Tibial nerve (tissue), 4 donors: ENCODE results near the gene MYO1G. TPM values are rescaled to one million over a fixed set of nuclear protein-coding genes. Genes with fewer than 3 reads are reported as not detected.

Experiments
- DNase-seq, 2 donors: peaks; one replicate each; pipeline ENCODE4 v3.0.0-alpha.2; 2019; ENCODE audit warnings: low spot score in 2 of 2
- H3K27ac ChIP-seq, 4 donors: fragments of 200-600 bp; sonication (generic) in 3 of 4; one replicate each; pipeline ENCODE4 v1.5.1; 2017 to 2019; ENCODE audit warnings: mild to moderate bottlenecking in 1 of 4
- H3K27me3 ChIP-seq, 2 donors: fragments of 200-600 bp; sonication (generic) in 1 of 2; one replicate each; pipeline versions ENCODE4 v1.5.1 to v1.6.0; 2017 to 2019
- H3K36me3 ChIP-seq, 3 donors: fragments of 200-600 bp; sonication (generic); one replicate each; pipeline ENCODE4 v1.5.1; 2018 to 2019
- H3K4me1 ChIP-seq, 4 donors: fragments of 200-600 bp; sonication (generic) in 3 of 4; one replicate each; pipeline ENCODE4 v1.5.1; 2017 to 2019
- H3K4me3 ChIP-seq, 4 donors: fragments of 200-600 bp; sonication (generic) in 3 of 4; one replicate each; pipeline ENCODE4 v1.5.1; 2017 to 2019; ENCODE audit warnings: mild to moderate bottlenecking in 1 of 4, moderate library complexity in 1 of 4
- H3K9me3 ChIP-seq, 4 donors: fragments of 200-600 bp; sonication (generic) in 3 of 4; one replicate each; pipeline ENCODE4 v1.5.1; 2017 to 2019
- EP300 ChIP-seq, 2 donors: sonication (generic); formaldehyde crosslinking; IDR thresholded peaks; one replicate each; pipeline ENCODE4 v1.6.1; 2017; ENCODE audit warnings: antibody characterized with exemption in 2 of 2, mild to moderate bottlenecking in 1 of 2
- POLR2A ChIP-seq, 2 donors: fragments of 450-650 bp; IDR thresholded peaks; one replicate each; pipeline ENCODE4 v1.6.1; 2017; ENCODE audit warnings: antibody characterized with exemption in 2 of 2, mild to moderate bottlenecking in 2 of 2, moderate library complexity in 2 of 2
- WGBS, 2 donors: methylation state at CpG; one replicate each; pipeline ENCODE4 v1.1.5; 2018; 5-methylcytosine and 5-hydroxymethylcytosine counted together
- total RNA-seq, 4 donors: library from RNA; depleted of rRNA; stranded (reverse); fragments of >200 nt; gene quantifications; one replicate each; pipeline ENCODE4 v1.1.0, GENCODE V29; 2016
- TF ChIP-seq, protein P1 (sequence below), 5 experiments: fragments of 200-600 bp in 3 of 5; fragments of 450-650 bp in 2 of 5; sonication (generic) in 3 of 5; IDR thresholded peaks; one replicate each; pipeline ENCODE4 v1.5.1; 2016 to 2019; ENCODE audit warnings: antibody characterized with exemption in 5 of 5, mild to moderate bottlenecking in 3 of 5, moderate library complexity in 2 of 5

The MYO1G gene
- total RNA-seq, 4 donors from 2014 or later = 0.84 to 10.5 (median 3.3) TPM

DNA sequence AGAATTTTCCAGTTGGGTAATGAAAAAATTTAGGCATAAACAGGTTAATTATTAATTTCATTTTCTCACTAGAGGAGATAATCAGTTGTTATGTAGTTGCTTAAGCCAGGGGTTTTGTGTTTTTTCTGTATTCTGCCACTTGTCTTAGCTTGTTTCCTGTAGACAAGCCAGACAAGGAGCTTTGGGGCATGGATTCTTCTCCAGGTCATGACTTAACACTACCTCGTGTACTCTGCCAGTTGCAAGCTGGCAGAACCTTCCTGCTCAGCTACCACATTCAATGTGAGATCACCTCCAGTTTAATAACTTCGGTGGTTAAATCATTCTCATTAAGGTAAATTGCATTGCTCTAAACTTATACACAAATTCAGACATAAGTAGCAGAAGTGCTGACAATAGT lies 23.0 kb upstream of the MYO1G start:
- Histone ChIP-seq H3K27me3 (no peaks in the 10 kb centered on the region), H3K4me3 (no peak overlapping the region), H3K36me3 (no peaks in the 10 kb centered on the region), H3K4me1 (peaks cover 0 to 38% (median 17%) of the 10 kb centered on the region in 4 donors), H3K27ac (peak overlapping the region in 1 of 4 donors; percentile 93), H3K9me3 (no peaks in the 10 kb centered on the region)
- DNase-seq = no peak
- TF ChIP-seq EP300 (IDR thresholded peaks at IDR 0.05) = no peak
- no peak for TF ChIP-seq POLR2A (IDR thresholded peaks at IDR 0.05)
- TF ChIP-seq, protein P1, sequence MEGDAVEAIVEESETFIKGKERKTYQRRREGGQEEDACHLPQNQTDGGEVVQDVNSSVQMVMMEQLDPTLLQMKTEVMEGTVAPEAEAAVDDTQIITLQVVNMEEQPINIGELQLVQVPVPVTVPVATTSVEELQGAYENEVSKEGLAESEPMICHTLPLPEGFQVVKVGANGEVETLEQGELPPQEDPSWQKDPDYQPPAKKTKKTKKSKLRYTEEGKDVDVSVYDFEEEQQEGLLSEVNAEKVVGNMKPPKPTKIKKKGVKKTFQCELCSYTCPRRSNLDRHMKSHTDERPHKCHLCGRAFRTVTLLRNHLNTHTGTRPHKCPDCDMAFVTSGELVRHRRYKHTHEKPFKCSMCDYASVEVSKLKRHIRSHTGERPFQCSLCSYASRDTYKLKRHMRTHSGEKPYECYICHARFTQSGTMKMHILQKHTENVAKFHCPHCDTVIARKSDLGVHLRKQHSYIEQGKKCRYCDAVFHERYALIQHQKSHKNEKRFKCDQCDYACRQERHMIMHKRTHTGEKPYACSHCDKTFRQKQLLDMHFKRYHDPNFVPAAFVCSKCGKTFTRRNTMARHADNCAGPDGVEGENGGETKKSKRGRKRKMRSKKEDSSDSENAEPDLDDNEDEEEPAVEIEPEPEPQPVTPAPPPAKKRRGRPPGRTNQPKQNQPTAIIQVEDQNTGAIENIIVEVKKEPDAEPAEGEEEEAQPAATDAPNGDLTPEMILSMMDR (IDR thresholded peaks at IDR 0.05) = no peak
- 43 to 56% methylated on average over 2 of the region's 2 CpGs for WGBS, 2 donors

DNA sequence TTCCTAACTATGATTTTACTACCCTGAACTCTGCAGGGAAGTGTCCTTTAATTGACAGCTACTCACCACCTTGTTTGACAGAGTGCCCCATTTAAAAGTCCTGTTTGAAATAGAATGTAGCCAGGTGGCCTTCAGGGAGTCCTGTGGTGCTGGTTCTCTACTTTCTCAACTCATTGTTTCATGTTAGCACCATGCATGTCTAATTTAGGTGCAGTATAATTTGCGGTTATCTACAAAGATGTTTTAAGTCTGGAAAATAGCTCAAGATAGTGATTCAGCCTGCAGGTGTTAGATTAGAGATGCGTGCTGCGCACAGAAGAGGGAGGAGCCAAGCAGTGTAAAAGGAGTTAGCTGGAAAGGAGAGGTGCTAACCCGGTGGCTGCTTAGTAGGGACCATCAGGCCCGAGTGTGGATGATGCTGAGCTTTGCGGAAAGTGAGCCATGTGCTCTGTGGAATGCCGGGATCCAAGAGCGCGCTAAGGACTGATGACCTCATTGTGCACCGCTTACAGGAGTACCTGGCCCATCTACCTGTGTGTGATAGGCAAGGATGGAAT lies 22.4 kb upstream of the MYO1G start:
- TF ChIP-seq POLR2A (IDR thresholded peaks at IDR 0.05) (no peak), EP300 (IDR thresholded peaks at IDR 0.05) (no peak)
- TF ChIP-seq, protein P1 (IDR thresholded peaks at IDR 0.05) = no peak
- H3K9me3 ChIP-seq = no peaks in the 10 kb centered on the region
- no peaks in the 10 kb centered on the region for H3K36me3 ChIP-seq
- H3K27me3 ChIP-seq = no peaks in the 10 kb centered on the region
- 34 to 37% methylated on average over 10 of the region's 10 CpGs for WGBS, 2 donors
- H3K4me3 ChIP-seq = peak overlapping the region; percentile 66 to 91 (median 80)
- peak overlapping the region; percentile 88 to 94 (median 93) for H3K27ac ChIP-seq
- no peak for DNase-seq
- H3K4me1 ChIP-seq = peaks cover 0 to 33% (median 15%) of the 10 kb centered on the region in 4 donors

DNA sequence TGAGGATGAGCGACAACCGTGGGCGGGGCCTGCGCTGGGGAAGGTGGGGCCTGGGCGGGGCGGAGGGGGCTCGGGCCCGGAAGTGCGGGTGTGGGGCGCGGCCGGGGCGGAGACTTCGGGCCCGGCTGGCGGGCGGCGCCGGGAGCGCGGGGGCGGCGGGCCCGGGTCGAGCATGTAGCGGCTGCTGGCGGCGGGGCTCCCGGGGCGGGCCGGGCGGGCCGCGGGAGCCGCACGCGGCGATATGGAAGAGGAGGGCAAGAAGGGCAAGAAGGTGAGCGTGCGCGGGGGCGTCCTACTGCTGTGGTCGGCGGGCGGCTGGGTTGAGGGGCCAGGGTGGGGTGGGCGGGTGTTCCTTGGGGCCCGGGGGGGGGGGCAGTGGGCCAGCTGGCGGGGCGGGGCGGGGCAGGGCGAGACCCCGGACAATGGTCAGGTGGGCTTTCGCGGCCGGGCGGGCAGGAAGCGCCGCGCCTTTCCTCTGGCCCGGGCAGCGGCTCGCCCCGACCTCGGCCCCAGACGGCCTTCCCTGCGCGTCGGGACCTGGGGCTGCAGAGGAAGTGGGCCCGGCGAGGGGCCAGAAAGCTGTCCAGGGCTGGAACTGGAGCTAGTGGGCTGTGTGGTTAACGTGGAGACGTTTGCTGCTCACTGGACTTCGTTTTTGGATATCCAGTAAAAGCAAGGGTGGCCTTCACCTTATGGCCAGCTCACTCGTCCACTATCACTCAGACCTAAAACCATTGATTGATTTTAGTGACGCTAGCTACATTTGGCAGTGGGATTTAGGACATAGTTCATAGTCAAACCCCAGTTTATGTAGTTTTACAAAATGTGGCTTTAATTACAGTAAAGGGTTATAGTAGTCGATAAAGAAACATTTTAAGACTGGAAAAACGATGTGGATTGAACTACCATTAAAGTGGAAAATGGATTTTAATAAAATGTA lies 21.5 kb upstream of the MYO1G start, which contains the start of gene CCM2:
TSS of gene CCM2 (plus strand) at position 109 of the 940 bp plus-strand sequence. CDS start at position 242, 133 bp downstream.
- Histone ChIP-seq H3K27me3 (no peaks in the 10 kb centered on the region), H3K9me3 (no peaks in the 10 kb centered on the region), H3K4me3 (peak within 1 kb of the TSS; percentile 66 to 91 (median 80)), H3K36me3 (no peaks in the 10 kb centered on the region), H3K4me1 (peaks cover 0 to 33% (median 15%) of the 10 kb centered on the region in 4 donors), H3K27ac (peak within 1 kb of the TSS; percentile 88 to 94 (median 93))
- TF ChIP-seq, protein P1 (IDR thresholded peaks at IDR 0.05) = no peak
- TF ChIP-seq POLR2A (IDR thresholded peaks at IDR 0.05) = peak in 1 of 2 donors; percentile 43
- WGBS, 2 donors = 1% methylated on average over 7 to 28 of the region's 77 CpGs
- no peak for DNase-seq

DNA sequence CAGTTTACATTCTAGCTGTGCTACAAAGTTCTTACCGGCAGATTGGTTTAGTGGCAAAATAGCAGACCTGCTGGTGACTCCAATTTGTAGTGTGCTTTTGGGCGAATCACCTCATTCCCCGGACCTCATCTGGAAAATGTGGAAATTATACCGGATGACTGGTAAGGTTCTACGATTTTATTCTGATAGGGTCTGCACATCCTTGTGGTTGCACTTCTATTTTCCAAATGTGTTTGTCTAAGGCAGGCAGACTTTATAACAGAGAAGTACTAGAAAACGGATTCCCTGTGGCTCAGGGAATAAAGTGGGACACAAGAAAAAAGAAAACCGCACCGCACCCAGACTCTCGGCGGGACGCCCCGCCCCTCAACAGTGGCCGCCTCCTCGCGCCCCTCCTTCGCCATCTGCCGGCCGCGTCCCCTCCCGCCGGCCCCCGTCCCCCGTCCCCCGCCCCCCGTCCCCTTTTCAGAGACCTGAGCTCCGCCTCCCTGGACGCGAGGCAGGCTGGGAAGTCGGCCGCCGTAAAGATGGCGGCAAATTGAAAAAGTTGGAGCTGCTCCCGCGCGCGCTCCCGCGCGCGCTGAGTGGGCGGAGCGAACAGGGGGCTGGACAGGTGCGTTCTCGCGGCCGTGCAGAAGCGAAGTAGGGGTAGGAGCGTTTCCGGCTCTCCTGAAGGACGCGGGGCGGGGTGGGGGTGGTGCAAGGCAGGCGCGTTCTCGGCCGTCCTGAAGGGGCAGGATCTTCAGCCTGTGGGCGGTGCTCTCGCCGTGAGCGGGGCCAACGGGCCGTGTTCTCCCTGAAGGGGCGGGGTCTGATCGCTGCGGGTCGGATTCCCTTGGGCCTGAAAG lies 20.7 kb upstream of the MYO1G start:
- Histone ChIP-seq H3K27ac (peak overlapping the region; percentile 74 to 93 (median 81)), H3K4me1 (peaks cover 0 to 33% (median 15%) of the 10 kb centered on the region in 4 donors), H3K4me3 (peak overlapping the region; percentile 40 to 91 (median 68)), H3K9me3 (no peaks in the 10 kb centered on the region), H3K36me3 (no peaks in the 10 kb centered on the region), H3K27me3 (no peaks in the 10 kb centered on the region)
- WGBS, 2 donors = 0 to 1% methylated on average over 30 to 42 of the region's 66 CpGs
- peak; percentile 97 for DNase-seq
- peak; percentile 44 to 59 for TF ChIP-seq POLR2A (IDR thresholded peaks at IDR 0.05)
- TF ChIP-seq, protein P1 (IDR thresholded peaks at IDR 0.05) = peak in 1 of 5 experiments; percentile 20
- peak in 1 of 2 donors; percentile 40 for TF ChIP-seq EP300 (IDR thresholded peaks at IDR 0.05)
